Liver (tissue), 9 donors: ENCODE measurements around the gene CDH22. TPM values are rescaled to one million over a fixed set of nuclear protein-coding genes. Genes with fewer than 3 reads are reported as not detected.

ENCODE experiments used
- DNase-seq: peaks from one replicate; pipeline ENCODE4 v3.0.0-alpha.2; 2017; ENCODE audit warnings: low spot score
- H3K27ac ChIP-seq, 2 donors: one replicate each; pipeline ENCODE4 v1.7.0; 2013; ENCODE audit warnings: inconsistent platforms in 2 of 2, low read length in 2 of 2, control low read depth in 1 of 2, low read depth in 1 of 2, mild to moderate bottlenecking in 1 of 2
- H3K27me3 ChIP-seq, 4 donors: one replicate each; pipeline versions ENCODE4 v1.6.1 to v1.7.0; 2013; ENCODE audit warnings: low read length in 3 of 4, inconsistent platforms in 1 of 4, mild to moderate bottlenecking in 1 of 4, moderate library complexity in 1 of 4; ENCODE audit not compliant: control insufficient read depth in 4 of 4, insufficient read depth in 4 of 4
- H3K36me3 ChIP-seq, 4 donors: one replicate each; pipeline versions ENCODE4 v1.6.1 to v1.7.0; 2013; ENCODE audit warnings: low read length in 3 of 4, mild to moderate bottlenecking in 3 of 4, low read depth in 1 of 4, moderate library complexity in 1 of 4; ENCODE audit not compliant: control insufficient read depth in 4 of 4, insufficient read depth in 3 of 4
- H3K4me1 ChIP-seq, 4 donors: one replicate each; pipeline versions ENCODE4 v1.6.1 to v1.7.0; 2013; ENCODE audit warnings: low read length in 3 of 4, mild to moderate bottlenecking in 3 of 4, moderate library complexity in 1 of 4; ENCODE audit not compliant: control insufficient read depth in 4 of 4, insufficient read depth in 4 of 4
- H3K4me3 ChIP-seq, 3 donors: one replicate each; pipeline versions ENCODE4 v1.6.1 to v1.7.0; 2013; ENCODE audit warnings: low read length in 3 of 3, control low read depth in 1 of 3, low read depth in 1 of 3, mild to moderate bottlenecking in 1 of 3
- H3K9ac ChIP-seq, 2 donors: one replicate each; pipeline ENCODE4 v1.7.0; 2013; ENCODE audit warnings: low read length in 2 of 2, mild to moderate bottlenecking in 2 of 2, moderate library complexity in 2 of 2, control low read depth in 1 of 2, low read depth in 1 of 2
- H3K9me3 ChIP-seq, 4 donors: one replicate each; pipeline versions ENCODE4 v1.6.1 to v1.7.0; 2013; ENCODE audit warnings: low read length in 3 of 4; ENCODE audit not compliant: control insufficient read depth in 4 of 4
- GABPA ChIP-seq, 2 donors: IDR thresholded peaks in 1 of 2; conservative IDR thresholded peaks in 1 of 2; 2 replicates each; pipeline ENCODE4 v1.6.1; 2016; ENCODE audit warnings: antibody characterized with exemption in 2 of 2, mild to moderate bottlenecking in 1 of 2, moderate library complexity in 1 of 2
- JUND ChIP-seq, 2 donors: IDR thresholded peaks; 2 replicates each; pipeline ENCODE4 v1.6.1; 2016; ENCODE audit warnings: antibody characterized with exemption in 2 of 2
- SP1 ChIP-seq: IDR thresholded peaks from 2 replicates; pipeline ENCODE4 v1.6.1; 2018; ENCODE audit warnings: antibody characterized with exemption, mild to moderate bottlenecking
- TAF1 ChIP-seq: conservative IDR thresholded peaks from 2 replicates; pipeline ENCODE4 v1.6.1; 2016; ENCODE audit warnings: antibody characterized with exemption, mild to moderate bottlenecking
- YY1 ChIP-seq: IDR thresholded peaks from 2 replicates; pipeline ENCODE4 v1.6.1; 2016; ENCODE audit warnings: antibody characterized with exemption, mild to moderate bottlenecking
- WGBS: extraction: QIAGEN DNeasy Blood & Tissue Kit; methylation state at CpG from one replicate; pipeline ENCODE4 v1.1.7; 2013; 5-methylcytosine and 5-hydroxymethylcytosine counted together
- polyA plus RNA-seq, 2 donors: library from polyadenylated mRNA; stranded (reverse) in 1 of 2; unstranded in 1 of 2; fragments of 200-250 nt in 1 of 2; fragments of >200 nt in 1 of 2; fragmentation: Nextera tagmentation in 1 of 2; extraction: Ambion mirVana in 1 of 2; gene quantifications; one replicate each; pipeline versions ENCODE4 v1.2.1 to v1.2.3, GENCODE V29; 2013 to 2015
- total RNA-seq, 2 donors: library from RNA; depleted of rRNA; stranded (reverse); fragments of >200 nt; gene quantifications; one replicate each; pipeline ENCODE4 v1.2.3, GENCODE V29; 2014
- donor health status: healthy.
- donor health status: healthy.
- donor health status: healthy.
- donor health status: healthy.
- donor health status: healthy.

Gene CDH22
- total and polyA plus RNA-seq, 4 donors, result 0.02 TPM; not detected in 3

DNA sequence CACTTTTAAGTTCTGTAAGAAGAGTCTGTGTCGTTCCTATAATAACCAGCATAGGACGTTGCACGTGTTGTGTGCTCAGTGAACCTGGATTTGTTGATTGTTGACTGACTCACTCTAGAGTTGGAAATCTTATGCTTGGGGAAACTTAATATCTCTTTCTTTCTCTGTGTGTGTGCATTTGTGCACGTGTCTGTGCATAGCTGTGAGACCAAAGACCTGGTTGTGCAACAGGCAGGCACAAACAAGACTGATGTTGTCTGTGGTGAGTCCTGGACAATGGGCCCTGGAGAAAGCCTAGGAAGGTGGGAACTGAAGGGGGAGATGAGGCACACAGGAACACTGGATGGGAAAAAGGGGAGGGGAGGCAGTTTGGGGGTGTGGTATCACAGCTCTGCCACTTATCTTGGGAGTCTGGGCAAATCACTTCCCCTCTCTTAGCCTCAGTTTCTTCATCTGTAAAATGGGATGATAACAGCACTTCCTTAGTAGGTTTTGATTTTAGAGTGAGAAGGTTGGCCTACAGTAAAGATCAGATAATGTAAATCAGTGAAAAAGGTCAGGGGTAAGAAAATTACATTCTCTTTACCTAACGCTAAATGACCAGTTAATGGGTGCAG lies 181.8 kb downstream of the CDH22 start:
- peaks cover 0 to 25% (median 6%) of the 10 kb centered on the region in 4 donors for H3K36me3 ChIP-seq
- 90% methylated on average over 5 of the region's 5 CpGs for WGBS
- no peak for TF ChIP-seq TAF1
- no peak for TF ChIP-seq JUND (IDR thresholded peaks at IDR 0.05)
- TF ChIP-seq YY1, result no peak
- TF ChIP-seq SP1, result no peak
- TF ChIP-seq GABPA (IDR thresholded peaks at IDR 0.05 in 1 of 2, conservative IDR thresholded peaks at IDR 0.05 in 1 of 2), result no peak

More for the DNA sequence above, 181.8 kb downstream of the CDH22 start:
- DNase-seq, result no peak
- H3K4me3 ChIP-seq, result no peak overlapping the region
- no peaks in the 10 kb centered on the region for H3K27me3 ChIP-seq
- peaks cover 0 to 4% (median 3%) of the 10 kb centered on the region in 4 donors for H3K4me1 ChIP-seq
- H3K27ac ChIP-seq, result no peak overlapping the region
- H3K9ac ChIP-seq, result no peak overlapping the region
- no peaks in the 10 kb centered on the region for H3K9me3 ChIP-seq

Other genes starting within 250 kb of the CDH22 start
- 10 to 100 TPM; 10.3 to 10.4 TPM for gene NCOA5, start 218.5 kb downstream of the CDH22 start, total RNA-seq
- 1 to 10 TPM; 3.2 to 7.0 TPM for gene NCOA5, start 218.5 kb downstream of the CDH22 start, polyA plus RNA-seq
- 1 to 10 TPM; 2.2 to 6.4 TPM for gene CD40, start 190.2 kb downstream of the CDH22 start, total RNA-seq
- gene CD40, start 190.2 kb downstream of the CDH22 start, polyA plus RNA-seq, result 1 to 10 TPM; 5.7 to 9.4 TPM
- gene ELMO2, start 98.1 kb upstream of the CDH22 start, total RNA-seq, result 10 to 100 TPM; 15.2 to 16.0 TPM
- gene ELMO2, start 98.1 kb upstream of the CDH22 start, polyA plus RNA-seq, result 10 to 100 TPM in 1 of 2 donors, 1 to 10 TPM in 1; 7.9 to 12.6 TPM
- gene ZNF334, start 205.1 kb upstream of the CDH22 start, total RNA-seq, result 1 to 10 TPM; 1.4 to 3.3 TPM
- 1 to 10 TPM in 1 of 2 donors, under 1 TPM in 1; 0.65 to 1.0 TPM for gene ZNF334, start 205.1 kb upstream of the CDH22 start, polyA plus RNA-seq
- gene OCSTAMP, start 242.2 kb upstream of the CDH22 start, total RNA-seq, result not detected
- gene OCSTAMP, start 242.2 kb upstream of the CDH22 start, polyA plus RNA-seq, result not detected